ENCODE data around the gene SLC38A10.

Gene SLC38A10

GRCh38 chr17:81295031-81295675 is at the start of gene SLC38A10:
Gene SLC38A10, minus strand, starts transcription at chr17:81295307. Its CDS starts 386 bp downstream, at chr17:81294921.
- peak; percentile 95 for DNase-seq

GRCh38 chr17:81342269-81343070 is 47.4 kb upstream of the SLC38A10 start:
- no peak for DNase-seq

- DNase-seq: no peak
Measured at GRCh38 chr17:81341516-81342268, 46.6 kb upstream of the SLC38A10 start.

- DNase-seq: no peak
Measured at GRCh38 chr17:81340607-81341515, 45.8 kb upstream of the SLC38A10 start.

GRCh38 chr17:81339534-81340296 is 44.6 kb upstream of the SLC38A10 start:
- no peak for DNase-seq

GRCh38 chr17:81339191-81339533 is 44.1 kb upstream of the SLC38A10 start:
- DNase-seq: no peak

- peak; percentile 60 for DNase-seq
Measured at GRCh38 chr17:81338274-81339190, 43.4 kb upstream of the SLC38A10 start.

GRCh38 chr17:81337476-81337879 is 42.4 kb upstream of the SLC38A10 start:
- DNase-seq: peak; percentile 60

- DNase-seq: peak; percentile 29
Measured at GRCh38 chr17:81336930-81337325, 41.8 kb upstream of the SLC38A10 start.

- peak; percentile 19 for DNase-seq
Measured at GRCh38 chr17:81336296-81336929, 41.3 kb upstream of the SLC38A10 start.

GRCh38 chr17:81335773-81336157 is 40.7 kb upstream of the SLC38A10 start:
- DNase-seq: peak; percentile 27

GRCh38 chr17:81334987-81335772 is 40.1 kb upstream of the SLC38A10 start:
- DNase-seq: peak; percentile 42

- DNase-seq: peak; percentile 73
Measured at GRCh38 chr17:81334391-81334901, 39.3 kb upstream of the SLC38A10 start.

- DNase-seq: no peak
Measured at GRCh38 chr17:81333616-81334368, 38.7 kb upstream of the SLC38A10 start.

GRCh38 chr17:81332914-81333528 is 37.9 kb upstream of the SLC38A10 start:
- DNase-seq: no peak

GRCh38 chr17:81332118-81332834 is 37.2 kb upstream of the SLC38A10 start:
- DNase-seq: no peak

GRCh38 chr17:81331527-81332043 is 36.5 kb upstream of the SLC38A10 start:
- no peak for DNase-seq

Data from femur (tissue), 1 donor.